Omental fat pad (tissue), 4 donors: ENCODE measurements around the gene CNTN1. TPM values are rescaled to one million over a fixed set of nuclear protein-coding genes. Genes with fewer than 3 reads are reported as not detected.

ENCODE experiments used
- ATAC-seq: fragments of 150-250 bp; one replicate; pipeline ENCODE4 v1.9.1; 2016; ENCODE audit warnings: mild to moderate bottlenecking, moderate library complexity; ENCODE audit not compliant: low FRiP score
- DNase-seq: peaks from one replicate; pipeline ENCODE4 v3.0.0-alpha.2; 2019; ENCODE audit warnings: low spot score
- total RNA-seq, 4 donors: library from RNA; depleted of rRNA; stranded (reverse); fragments of >200 nt; gene quantifications; one replicate each; pipeline ENCODE4 v1.1.0, GENCODE V29; 2016
- TF ChIP-seq, protein P1 (sequence below), 3 donors: fragments of 450-650 bp; IDR thresholded peaks; one replicate each; pipeline ENCODE4 v1.5.1; 2016 to 2017; ENCODE audit warnings: antibody characterized with exemption in 3 of 3, mild to moderate bottlenecking in 3 of 3, moderate library complexity in 2 of 3

CNTN1 gene
- total RNA-seq, 4 donors from 2014 or later: 1.1 to 3.6 (median 1.5) TPM

DNA sequence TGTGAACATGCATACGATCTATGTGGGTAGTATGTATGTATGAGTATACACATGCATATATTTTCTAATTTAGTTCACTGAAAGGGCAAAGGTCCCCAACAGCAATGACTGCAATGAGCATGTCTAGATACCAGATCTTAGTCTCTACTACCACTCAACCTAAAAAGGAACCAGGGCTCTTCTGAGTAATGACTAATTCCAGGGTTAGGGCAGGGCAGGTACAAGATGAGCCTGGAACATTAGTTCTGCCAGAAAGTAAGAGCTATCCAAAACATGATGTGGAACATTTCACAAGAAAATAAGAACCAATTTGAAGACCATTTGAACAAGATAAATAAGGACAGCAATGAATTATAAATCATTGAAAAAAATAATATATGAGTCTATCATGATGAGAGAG, 404.6 kb downstream of the CNTN1 start:
- TF ChIP-seq, protein P1, sequence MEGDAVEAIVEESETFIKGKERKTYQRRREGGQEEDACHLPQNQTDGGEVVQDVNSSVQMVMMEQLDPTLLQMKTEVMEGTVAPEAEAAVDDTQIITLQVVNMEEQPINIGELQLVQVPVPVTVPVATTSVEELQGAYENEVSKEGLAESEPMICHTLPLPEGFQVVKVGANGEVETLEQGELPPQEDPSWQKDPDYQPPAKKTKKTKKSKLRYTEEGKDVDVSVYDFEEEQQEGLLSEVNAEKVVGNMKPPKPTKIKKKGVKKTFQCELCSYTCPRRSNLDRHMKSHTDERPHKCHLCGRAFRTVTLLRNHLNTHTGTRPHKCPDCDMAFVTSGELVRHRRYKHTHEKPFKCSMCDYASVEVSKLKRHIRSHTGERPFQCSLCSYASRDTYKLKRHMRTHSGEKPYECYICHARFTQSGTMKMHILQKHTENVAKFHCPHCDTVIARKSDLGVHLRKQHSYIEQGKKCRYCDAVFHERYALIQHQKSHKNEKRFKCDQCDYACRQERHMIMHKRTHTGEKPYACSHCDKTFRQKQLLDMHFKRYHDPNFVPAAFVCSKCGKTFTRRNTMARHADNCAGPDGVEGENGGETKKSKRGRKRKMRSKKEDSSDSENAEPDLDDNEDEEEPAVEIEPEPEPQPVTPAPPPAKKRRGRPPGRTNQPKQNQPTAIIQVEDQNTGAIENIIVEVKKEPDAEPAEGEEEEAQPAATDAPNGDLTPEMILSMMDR (IDR thresholded peaks at IDR 0.05): no peak
- no peak for DNase-seq
- no peak for ATAC-seq

DNA sequence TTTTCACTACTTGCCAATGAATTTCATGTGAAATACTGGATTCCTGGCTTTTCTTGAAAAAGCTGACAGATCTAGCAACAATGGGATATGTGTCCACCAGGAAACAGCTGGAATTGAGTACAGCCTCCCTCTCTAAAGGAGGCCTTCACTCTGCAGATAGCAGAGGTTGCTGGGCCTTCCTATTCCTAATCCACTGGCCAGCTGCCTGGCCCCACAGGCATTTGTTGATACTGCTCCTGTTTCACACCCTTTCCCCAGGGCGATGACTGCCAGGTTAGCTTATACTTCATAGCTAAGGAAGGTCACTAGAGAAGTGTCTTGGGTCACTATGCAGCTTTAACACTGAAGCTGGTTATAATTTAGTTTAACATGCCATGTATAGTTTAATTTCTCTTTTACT, 408.3 kb downstream of the CNTN1 start:
- DNase-seq (no peak), ATAC-seq (no peak)
- TF ChIP-seq, protein P1 (IDR thresholded peaks at IDR 0.05): no peak

DNA sequence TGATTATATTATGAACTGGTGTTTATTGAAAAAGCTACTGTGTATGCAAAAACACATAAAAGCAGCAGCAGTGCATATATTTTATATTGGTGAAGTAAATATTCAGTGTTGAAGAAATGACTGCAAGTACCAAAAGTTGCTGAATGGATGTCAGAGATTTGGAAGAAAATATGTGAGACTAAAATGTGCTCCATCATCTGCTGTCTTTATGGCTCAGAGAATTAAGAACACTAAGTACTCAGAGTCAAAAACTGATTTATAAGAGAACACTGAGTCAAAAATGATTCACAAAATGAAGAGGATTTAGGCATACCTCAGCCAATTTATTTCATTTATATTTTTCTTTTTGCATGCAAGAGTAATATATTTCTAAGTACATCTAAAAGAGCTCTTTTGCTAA, 409.6 kb downstream of the CNTN1 start:
- no peak for DNase-seq
- TF ChIP-seq, protein P1 (IDR thresholded peaks at IDR 0.05): no peak
- no peak for ATAC-seq

DNA sequence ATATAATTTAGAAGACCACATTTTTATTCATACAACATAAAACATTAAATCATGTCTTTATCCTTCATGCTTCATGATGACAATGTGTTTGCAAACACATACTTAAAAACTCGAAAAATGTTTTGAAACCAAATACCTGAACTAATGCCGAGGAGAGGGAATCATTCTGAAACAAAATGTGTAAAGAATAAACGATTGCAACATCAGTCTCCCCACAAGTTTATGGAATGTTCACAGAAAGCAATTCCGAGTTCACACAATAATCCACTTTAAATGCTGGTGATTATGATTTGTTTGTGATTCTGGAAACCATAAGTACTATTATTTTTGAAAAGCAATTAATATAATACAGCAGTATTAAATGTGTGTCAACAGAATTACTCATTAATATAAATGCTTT, 411.4 kb downstream of the CNTN1 start:
- TF ChIP-seq, protein P1 (IDR thresholded peaks at IDR 0.05): no peak
- no peak for DNase-seq
- no peak for ATAC-seq

DNA sequence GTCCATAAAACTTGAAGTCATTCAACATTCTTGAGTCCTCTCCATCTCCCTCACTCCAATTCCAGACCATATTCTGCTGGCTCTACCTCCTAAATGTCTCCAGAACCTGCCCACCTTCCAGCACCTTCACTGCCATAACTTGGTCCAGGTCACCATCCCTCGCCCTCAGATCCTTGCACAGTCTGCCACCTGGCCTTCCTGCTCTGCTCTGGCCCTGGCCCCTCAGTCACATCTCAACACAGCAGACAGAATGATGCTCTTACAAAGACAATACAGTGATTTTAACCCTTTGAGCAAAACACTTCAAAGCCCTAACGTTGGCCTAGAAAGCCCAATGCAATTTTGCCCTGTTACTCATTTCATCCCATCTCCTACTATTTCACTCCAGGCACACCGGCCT, 414.1 kb downstream of the CNTN1 start:
- no peak for ATAC-seq
- no peak for DNase-seq
- TF ChIP-seq, protein P1 (IDR thresholded peaks at IDR 0.05): no peak

DNA sequence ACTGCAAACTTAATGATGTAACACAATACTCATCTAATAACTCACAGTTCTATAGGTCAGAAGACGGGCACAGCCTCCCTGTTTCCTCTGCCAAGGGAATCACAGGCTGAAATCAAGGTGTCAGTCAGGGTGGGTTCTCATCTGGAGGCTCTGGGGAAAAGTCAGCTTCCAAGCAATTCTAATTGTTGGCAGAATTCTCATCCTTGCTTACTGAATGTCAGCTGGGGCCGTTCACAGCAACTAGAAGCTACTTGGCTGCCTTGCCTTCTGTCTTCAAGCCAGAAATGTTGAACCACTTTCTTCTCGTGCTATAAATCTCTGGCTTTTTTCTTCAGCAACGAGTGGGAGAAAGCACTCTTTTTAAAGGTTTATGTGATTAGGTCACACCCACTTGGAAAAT, 415.8 kb downstream of the CNTN1 start:
- DNase-seq: no peak
- TF ChIP-seq, protein P1 (IDR thresholded peaks at IDR 0.05): no peak
- peak; percentile 72 for ATAC-seq

DNA sequence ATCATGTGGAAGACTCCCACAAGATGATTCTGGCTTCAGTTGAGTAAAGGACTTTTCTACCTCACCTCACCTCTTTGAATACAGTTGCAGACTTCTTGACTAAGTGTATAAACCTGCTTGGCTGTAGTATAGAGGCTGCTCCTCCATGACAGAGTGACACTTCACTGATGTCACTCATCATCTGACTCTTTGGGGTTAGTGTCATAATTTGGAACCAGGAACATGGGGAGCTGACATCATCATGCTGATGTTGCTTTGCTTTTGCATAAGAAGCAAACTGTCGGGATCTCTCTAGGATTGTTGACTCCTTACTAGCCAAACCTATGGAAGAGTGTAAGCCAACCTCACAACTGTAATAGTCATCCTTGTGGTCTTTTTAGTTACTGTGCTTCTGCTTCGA, 420.7 kb downstream of the CNTN1 start:
- TF ChIP-seq, protein P1 (IDR thresholded peaks at IDR 0.05): no peak
- DNase-seq (no peak), ATAC-seq (no peak)
